Measurements from ENCODE around the gene AKT3. TPM values are rescaled to one million over a fixed set of nuclear protein-coding genes. Genes with fewer than 3 reads are reported as not detected.
A peak's percentile ranks its signal among the peaks of the same experiment; 100 is the strongest.

Gene AKT3
- total RNA-seq, 6 donors from 2014 or later, result 23.0 to 51.2 (median 46.8) TPM

DNA sequence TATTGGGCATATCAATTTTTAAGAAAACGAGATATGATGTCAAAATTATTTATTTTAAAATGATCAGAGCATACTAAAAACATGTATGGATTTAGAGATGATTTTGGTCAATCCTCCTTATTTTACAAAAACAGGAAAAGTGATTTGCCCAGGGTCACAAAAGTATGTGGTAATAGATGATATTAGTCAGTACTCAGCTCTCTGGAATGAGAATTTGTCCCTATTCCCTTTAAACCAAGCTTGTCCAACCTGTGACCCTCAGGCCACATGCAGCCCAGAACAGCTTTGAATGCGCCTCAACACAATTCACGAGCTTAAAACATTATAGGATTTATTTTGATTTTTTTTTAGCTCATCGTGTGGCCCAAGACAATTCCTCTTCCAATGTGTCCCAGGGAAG is 104.7 kb downstream of the AKT3 start:
- Histone ChIP-seq H3K27me3 (no peaks in the 10 kb centered on the region), H3K4me3 (no peak overlapping the region), H3K9me3 (no peaks in the 10 kb centered on the region), H3K36me3 (no peaks in the 10 kb centered on the region), H3K27ac (no peak overlapping the region), H3K4me1 (peaks cover 0 to 3% (median under 1%) of the 10 kb centered on the region in 4 donors)
- ATAC-seq (ENCODE audit: low FRiP score in 2 of 2), result no peak
- no peak for DNase-seq
- TF ChIP-seq POLR2A (IDR thresholded peaks at IDR 0.05) (no peak), POLR2AphosphoS5 (IDR thresholded peaks at IDR 0.05) (no peak), EP300 (IDR thresholded peaks at IDR 0.05) (no peak)
- TF ChIP-seq, protein P1, sequence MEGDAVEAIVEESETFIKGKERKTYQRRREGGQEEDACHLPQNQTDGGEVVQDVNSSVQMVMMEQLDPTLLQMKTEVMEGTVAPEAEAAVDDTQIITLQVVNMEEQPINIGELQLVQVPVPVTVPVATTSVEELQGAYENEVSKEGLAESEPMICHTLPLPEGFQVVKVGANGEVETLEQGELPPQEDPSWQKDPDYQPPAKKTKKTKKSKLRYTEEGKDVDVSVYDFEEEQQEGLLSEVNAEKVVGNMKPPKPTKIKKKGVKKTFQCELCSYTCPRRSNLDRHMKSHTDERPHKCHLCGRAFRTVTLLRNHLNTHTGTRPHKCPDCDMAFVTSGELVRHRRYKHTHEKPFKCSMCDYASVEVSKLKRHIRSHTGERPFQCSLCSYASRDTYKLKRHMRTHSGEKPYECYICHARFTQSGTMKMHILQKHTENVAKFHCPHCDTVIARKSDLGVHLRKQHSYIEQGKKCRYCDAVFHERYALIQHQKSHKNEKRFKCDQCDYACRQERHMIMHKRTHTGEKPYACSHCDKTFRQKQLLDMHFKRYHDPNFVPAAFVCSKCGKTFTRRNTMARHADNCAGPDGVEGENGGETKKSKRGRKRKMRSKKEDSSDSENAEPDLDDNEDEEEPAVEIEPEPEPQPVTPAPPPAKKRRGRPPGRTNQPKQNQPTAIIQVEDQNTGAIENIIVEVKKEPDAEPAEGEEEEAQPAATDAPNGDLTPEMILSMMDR (IDR thresholded peaks at IDR 0.05), result no peak
- WGBS, 2 donors, result 90 to 95% methylated on average over 4 of the region's 4 CpGs

- H3K27me3 ChIP-seq, result no peaks in the 10 kb centered on the region
- H3K27ac ChIP-seq, result no peak overlapping the region
- no peaks in the 10 kb centered on the region for H3K9me3 ChIP-seq
- H3K36me3 ChIP-seq, result no peaks in the 10 kb centered on the region
- ATAC-seq (ENCODE audit: low FRiP score in 2 of 2), result peak in 1 of 2 donors; percentile 64
- DNase-seq, result no peak
- peaks cover 0 to 11% (median 6%) of the 10 kb centered on the region in 4 donors for H3K4me1 ChIP-seq
- no peak overlapping the region for H3K4me3 ChIP-seq
- WGBS, 2 donors, result 85 to 87% methylated on average over 4 of the region's 4 CpGs
- TF ChIP-seq, protein P1 (IDR thresholded peaks at IDR 0.05), result no peak
- TF ChIP-seq POLR2AphosphoS5 (IDR thresholded peaks at IDR 0.05) (no peak), POLR2A (IDR thresholded peaks at IDR 0.05) (no peak), EP300 (IDR thresholded peaks at IDR 0.05) (no peak)
Measured at GRCh38 chr1:243742819-243743218, 107.2 kb downstream of the AKT3 start.

DNA sequence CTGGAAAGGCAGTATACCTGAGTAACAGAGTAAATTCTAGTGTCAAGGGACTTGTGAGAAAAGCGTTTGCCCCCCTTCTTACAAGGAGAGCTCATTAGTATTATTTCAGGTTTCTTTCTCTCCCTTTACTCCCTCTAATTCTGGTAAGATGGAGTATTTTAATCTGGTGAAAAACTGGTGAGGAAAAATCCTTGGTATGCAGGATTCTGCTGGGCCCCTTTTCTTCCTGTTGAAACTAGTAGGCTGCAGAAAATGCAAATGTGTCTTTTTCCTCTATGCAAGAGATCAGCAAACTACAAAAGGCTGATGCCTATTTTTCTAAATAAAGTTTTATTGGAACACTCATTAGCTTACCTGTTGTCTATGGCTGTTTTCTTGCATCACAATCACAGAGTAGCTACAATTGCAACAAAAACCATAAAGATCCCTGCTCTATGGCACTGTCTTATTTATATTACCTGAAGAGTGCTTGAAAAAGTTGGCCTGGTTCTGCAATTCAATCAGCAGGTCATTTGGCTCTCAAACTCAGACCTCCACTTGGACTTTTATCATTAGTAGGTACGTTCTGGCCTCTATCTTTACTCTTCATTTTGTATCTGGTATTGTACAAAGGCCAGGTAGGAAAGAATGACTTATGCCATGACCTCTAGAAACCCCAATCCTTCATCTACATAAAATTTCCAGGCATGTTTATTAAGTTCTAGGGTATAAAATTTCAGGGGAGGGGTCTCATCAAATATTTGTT is 109.6 kb downstream of the AKT3 start:
- TF ChIP-seq EP300 (IDR thresholded peaks at IDR 0.05) (no peak), POLR2AphosphoS5 (IDR thresholded peaks at IDR 0.05) (no peak), POLR2A (IDR thresholded peaks at IDR 0.05) (no peak)
- TF ChIP-seq, protein P1 (IDR thresholded peaks at IDR 0.05), result no peak
- Histone ChIP-seq H3K4me1 (peaks cover 0 to 15% (median 6%) of the 10 kb centered on the region in 4 donors), H3K4me3 (no peak overlapping the region), H3K27me3 (no peaks in the 10 kb centered on the region), H3K9me3 (no peaks in the 10 kb centered on the region), H3K36me3 (no peaks in the 10 kb centered on the region), H3K27ac (no peak overlapping the region)
- no peak for ATAC-seq (ENCODE audit: low FRiP score in 2 of 2)
- 91 to 92% methylated on average over 2 of the region's 2 CpGs for WGBS, 2 donors
- no peak for DNase-seq

GRCh38 chr1:243739335-243740003 is 110.6 kb downstream of the AKT3 start:
- no peaks in the 10 kb centered on the region for H3K36me3 ChIP-seq
- no peaks in the 10 kb centered on the region for H3K27me3 ChIP-seq
- H3K4me1 ChIP-seq, result peaks cover 0 to 15% (median 6%) of the 10 kb centered on the region in 4 donors
- WGBS, 2 donors, result 64 to 76% methylated on average over 3 of the region's 3 CpGs
- no peaks in the 10 kb centered on the region for H3K9me3 ChIP-seq
- no peak overlapping the region for H3K4me3 ChIP-seq
- H3K27ac ChIP-seq, result no peak overlapping the region
- ATAC-seq (ENCODE audit: low FRiP score in 2 of 2) (no peak), DNase-seq (no peak)
- TF ChIP-seq POLR2A (IDR thresholded peaks at IDR 0.05), result no peak
- TF ChIP-seq, protein P1 (IDR thresholded peaks at IDR 0.05), result no peak
- TF ChIP-seq POLR2AphosphoS5 (IDR thresholded peaks at IDR 0.05), result no peak
- TF ChIP-seq EP300 (IDR thresholded peaks at IDR 0.05), result no peak

Data from upper lobe of left lung (tissue), 6 donors.